ENCODE measurements around the gene DNAH7. TPM values are rescaled to one million over a fixed set of nuclear protein-coding genes. Genes with fewer than 3 reads are reported as not detected.

DNAH7 gene
- total and polyA plus RNA-seq, 2 of the 8 experiments (the other 6 are each of a cell fraction or from before 2014, with no cell fraction given): 0.07 to 0.08 TPM

DNA sequence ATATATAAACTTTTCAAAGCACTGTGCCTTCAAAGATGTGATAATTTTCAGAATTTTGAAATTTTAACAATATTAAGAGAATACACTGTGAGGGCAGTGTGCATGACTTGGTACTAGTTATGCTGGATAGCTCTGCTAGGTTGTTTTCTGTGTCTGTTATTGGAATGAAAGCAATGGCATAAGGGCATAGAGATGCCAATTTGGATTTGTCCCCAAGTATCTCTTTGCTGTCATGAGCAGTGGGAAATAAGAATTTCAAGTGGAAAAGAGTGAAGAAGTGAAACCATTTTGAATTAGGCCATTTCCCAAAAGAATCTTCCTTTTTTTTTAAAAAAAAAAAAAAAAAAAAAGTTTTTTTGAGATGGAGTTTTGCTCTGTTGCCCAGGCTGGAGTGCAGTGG lies 334.8 kb downstream of the DNAH7 start (continued):
- no peak for TF ChIP-seq PHF8 (conservative IDR thresholded peaks at IDR 0.05; ENCODE audit: low read depth, low read length)
